Measurements from ENCODE around the gene VTI1A.

Gene VTI1A

GRCh38 chr10:112769081-112769480 lies 322.1 kb downstream of the VTI1A start:
- Histone ChIP-seq H3K27me3 (ENCODE audit: control insufficient read depth in 2 of 2, insufficient read depth in 2 of 2, low read length in 2 of 2) (no peaks in the 10 kb centered on the region), H3K36me3 (ENCODE audit: control insufficient read depth in 2 of 2, insufficient read depth in 2 of 2, low read length in 2 of 2) (no peaks in the 10 kb centered on the region), H3K9ac (ENCODE audit: low read depth in 1 of 2, low read length in 2 of 2) (no peak overlapping the region), H3K27ac (ENCODE audit: low read depth in 2 of 2, low read length in 2 of 2) (no peak overlapping the region), H3K9me3 (ENCODE audit: control insufficient read depth in 2 of 2, low read length in 2 of 2) (no peaks in the 10 kb centered on the region), H3K4me3 (ENCODE audit: low read length in 2 of 2) (no peak overlapping the region), H3K4me1 (ENCODE audit: control insufficient read depth in 2 of 2, insufficient read depth in 2 of 2, low read length in 2 of 2) (no peaks in the 10 kb centered on the region)

DNA sequence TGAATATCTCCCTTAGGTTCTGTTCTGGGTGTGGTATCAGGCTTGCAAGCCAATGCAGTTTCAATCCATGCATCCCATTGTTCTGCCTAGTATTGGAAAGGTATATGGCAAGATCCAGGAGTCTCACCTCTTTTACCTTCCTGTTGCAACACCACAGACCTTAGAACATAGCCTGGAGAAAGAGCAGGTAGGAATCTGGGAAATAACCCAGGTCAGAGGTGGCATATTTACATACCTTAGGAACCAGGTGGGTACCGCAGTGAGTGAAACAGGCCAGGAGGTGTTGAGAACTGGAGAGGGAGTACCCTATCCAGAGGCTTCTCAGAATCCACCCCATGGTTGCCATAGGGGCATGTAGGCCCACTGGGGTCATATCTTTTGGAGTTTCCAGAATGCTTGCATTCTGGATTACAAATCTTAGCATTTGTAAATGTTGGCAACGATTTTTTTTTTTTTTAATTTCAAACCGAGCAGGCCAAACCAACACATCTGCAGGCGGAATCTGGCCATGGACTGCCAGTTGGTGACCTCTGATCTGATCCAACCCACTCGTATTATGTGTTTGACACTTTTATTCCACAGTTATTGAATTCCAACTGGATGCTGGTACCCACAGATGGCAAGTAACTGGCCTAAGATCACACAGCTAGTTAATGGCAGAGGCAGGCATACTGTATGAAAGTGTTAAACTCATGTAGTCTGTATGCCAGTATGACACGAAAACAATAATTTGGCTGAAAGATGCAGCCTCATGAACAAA lies 322.8 kb downstream of the VTI1A start:
- H3K27ac ChIP-seq (ENCODE audit: low read depth in 2 of 2, low read length in 2 of 2), result no peak overlapping the region
- H3K4me1 ChIP-seq (ENCODE audit: control insufficient read depth in 2 of 2, insufficient read depth in 2 of 2, low read length in 2 of 2), result no peaks in the 10 kb centered on the region
- H3K4me3 ChIP-seq (ENCODE audit: low read length in 2 of 2), result no peak overlapping the region
- no peaks in the 10 kb centered on the region for H3K27me3 ChIP-seq (ENCODE audit: control insufficient read depth in 2 of 2, insufficient read depth in 2 of 2, low read length in 2 of 2)
- no peaks in the 10 kb centered on the region for H3K36me3 ChIP-seq (ENCODE audit: control insufficient read depth in 2 of 2, insufficient read depth in 2 of 2, low read length in 2 of 2)
- no peaks in the 10 kb centered on the region for H3K9me3 ChIP-seq (ENCODE audit: control insufficient read depth in 2 of 2, low read length in 2 of 2)
- H3K9ac ChIP-seq (ENCODE audit: low read depth in 1 of 2, low read length in 2 of 2), result no peak overlapping the region

GRCh38 chr10:112771733-112772132 lies 324.7 kb downstream of the VTI1A start:
- no peaks in the 10 kb centered on the region for H3K36me3 ChIP-seq (ENCODE audit: control insufficient read depth in 2 of 2, insufficient read depth in 2 of 2, low read length in 2 of 2)
- H3K4me1 ChIP-seq (ENCODE audit: control insufficient read depth in 2 of 2, insufficient read depth in 2 of 2, low read length in 2 of 2), result peaks cover 5 to 6% of the 10 kb centered on the region in 2 donors
- no peaks in the 10 kb centered on the region for H3K9me3 ChIP-seq (ENCODE audit: control insufficient read depth in 2 of 2, low read length in 2 of 2)
- no peak overlapping the region for H3K27ac ChIP-seq (ENCODE audit: low read depth in 2 of 2, low read length in 2 of 2)
- no peak overlapping the region for H3K9ac ChIP-seq (ENCODE audit: low read depth in 1 of 2, low read length in 2 of 2)
- H3K27me3 ChIP-seq (ENCODE audit: control insufficient read depth in 2 of 2, insufficient read depth in 2 of 2, low read length in 2 of 2), result no peaks in the 10 kb centered on the region
- no peak overlapping the region for H3K4me3 ChIP-seq (ENCODE audit: low read length in 2 of 2)

- Histone ChIP-seq H3K27ac (ENCODE audit: low read depth in 2 of 2, low read length in 2 of 2) (no peak overlapping the region), H3K4me3 (ENCODE audit: low read length in 2 of 2) (no peak overlapping the region), H3K36me3 (ENCODE audit: control insufficient read depth in 2 of 2, insufficient read depth in 2 of 2, low read length in 2 of 2) (no peaks in the 10 kb centered on the region), H3K9me3 (ENCODE audit: control insufficient read depth in 2 of 2, low read length in 2 of 2) (no peaks in the 10 kb centered on the region), H3K9ac (ENCODE audit: low read depth in 1 of 2, low read length in 2 of 2) (no peak overlapping the region), H3K27me3 (ENCODE audit: control insufficient read depth in 2 of 2, insufficient read depth in 2 of 2, low read length in 2 of 2) (no peaks in the 10 kb centered on the region), H3K4me1 (ENCODE audit: control insufficient read depth in 2 of 2, insufficient read depth in 2 of 2, low read length in 2 of 2) (peaks cover 5 to 6% of the 10 kb centered on the region in 2 donors)
These were observed 326.8 kb downstream of the VTI1A start for GRCh38 chr10:112773783-112774182.

- no peaks in the 10 kb centered on the region for H3K27me3 ChIP-seq (ENCODE audit: control insufficient read depth in 2 of 2, insufficient read depth in 2 of 2, low read length in 2 of 2)
- no peaks in the 10 kb centered on the region for H3K9me3 ChIP-seq (ENCODE audit: control insufficient read depth in 2 of 2, low read length in 2 of 2)
- no peak overlapping the region for H3K9ac ChIP-seq (ENCODE audit: low read depth in 1 of 2, low read length in 2 of 2)
- no peak overlapping the region for H3K4me3 ChIP-seq (ENCODE audit: low read length in 2 of 2)
- H3K4me1 ChIP-seq (ENCODE audit: control insufficient read depth in 2 of 2, insufficient read depth in 2 of 2, low read length in 2 of 2), result peaks cover 6 to 10% of the 10 kb centered on the region in 2 donors
- no peak overlapping the region for H3K27ac ChIP-seq (ENCODE audit: low read depth in 2 of 2, low read length in 2 of 2)
- H3K36me3 ChIP-seq (ENCODE audit: control insufficient read depth in 2 of 2, insufficient read depth in 2 of 2, low read length in 2 of 2), result no peaks in the 10 kb centered on the region
These were observed 327.2 kb downstream of the VTI1A start for GRCh38 chr10:112774210-112774609.

DNA sequence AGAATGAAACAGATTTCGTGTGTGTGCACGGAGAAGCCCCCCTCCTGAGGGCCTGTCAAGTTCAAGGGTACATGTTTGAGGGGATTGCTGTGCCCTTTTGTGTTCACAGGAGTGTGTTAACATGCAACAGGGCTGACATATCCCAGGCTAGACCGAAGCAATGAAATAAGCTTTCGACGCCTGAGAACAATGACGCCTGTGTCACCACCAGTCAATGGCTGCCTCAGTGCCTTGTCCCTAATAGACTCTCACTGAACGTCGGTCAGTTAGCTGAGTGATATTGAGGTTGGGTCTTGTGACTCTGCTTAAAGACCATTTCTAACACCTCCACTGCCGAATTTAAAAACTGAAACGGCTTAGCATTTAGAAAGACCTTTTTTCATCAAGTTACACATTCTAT lies 327.8 kb downstream of the VTI1A start:
- no peaks in the 10 kb centered on the region for H3K27me3 ChIP-seq (ENCODE audit: control insufficient read depth in 2 of 2, insufficient read depth in 2 of 2, low read length in 2 of 2)
- H3K9me3 ChIP-seq (ENCODE audit: control insufficient read depth in 2 of 2, low read length in 2 of 2), result no peaks in the 10 kb centered on the region
- H3K4me1 ChIP-seq (ENCODE audit: control insufficient read depth in 2 of 2, insufficient read depth in 2 of 2, low read length in 2 of 2), result peaks cover 6 to 15% of the 10 kb centered on the region in 2 donors

DNA sequence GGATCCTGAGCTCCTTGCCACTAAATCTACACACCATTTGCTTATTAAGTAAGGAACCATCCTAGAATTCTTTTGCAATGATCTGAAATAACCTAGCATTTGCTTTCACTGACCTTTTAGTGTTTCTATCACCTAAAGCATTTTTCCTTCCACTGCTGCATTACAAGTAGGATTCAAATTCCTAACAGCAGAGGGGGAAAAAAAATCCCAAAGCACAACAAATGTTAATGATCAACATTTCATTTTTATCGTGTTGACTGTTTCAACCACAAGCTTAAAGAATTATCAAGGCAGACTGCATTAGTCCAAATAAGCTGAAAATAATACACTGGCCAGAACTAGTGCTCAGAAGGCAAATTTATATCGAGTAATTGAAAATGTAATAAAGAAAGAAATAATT lies 328.4 kb downstream of the VTI1A start:
- Histone ChIP-seq H3K4me1 (ENCODE audit: control insufficient read depth in 2 of 2, insufficient read depth in 2 of 2, low read length in 2 of 2) (peaks cover 6 to 15% of the 10 kb centered on the region in 2 donors), H3K9me3 (ENCODE audit: control insufficient read depth in 2 of 2, low read length in 2 of 2) (no peaks in the 10 kb centered on the region), H3K27ac (ENCODE audit: low read depth in 2 of 2, low read length in 2 of 2) (no peak overlapping the region), H3K27me3 (ENCODE audit: control insufficient read depth in 2 of 2, insufficient read depth in 2 of 2, low read length in 2 of 2) (no peaks in the 10 kb centered on the region), H3K9ac (ENCODE audit: low read depth in 1 of 2, low read length in 2 of 2) (no peak overlapping the region), H3K4me3 (ENCODE audit: low read length in 2 of 2) (no peak overlapping the region), H3K36me3 (ENCODE audit: control insufficient read depth in 2 of 2, insufficient read depth in 2 of 2, low read length in 2 of 2) (no peaks in the 10 kb centered on the region)

More for the DNA sequence above, 327.8 kb downstream of the VTI1A start:
- Histone ChIP-seq H3K27ac (ENCODE audit: low read depth in 2 of 2, low read length in 2 of 2) (no peak overlapping the region), H3K36me3 (ENCODE audit: control insufficient read depth in 2 of 2, insufficient read depth in 2 of 2, low read length in 2 of 2) (no peaks in the 10 kb centered on the region), H3K4me3 (ENCODE audit: low read length in 2 of 2) (no peak overlapping the region), H3K9ac (ENCODE audit: low read depth in 1 of 2, low read length in 2 of 2) (no peak overlapping the region)

DNA sequence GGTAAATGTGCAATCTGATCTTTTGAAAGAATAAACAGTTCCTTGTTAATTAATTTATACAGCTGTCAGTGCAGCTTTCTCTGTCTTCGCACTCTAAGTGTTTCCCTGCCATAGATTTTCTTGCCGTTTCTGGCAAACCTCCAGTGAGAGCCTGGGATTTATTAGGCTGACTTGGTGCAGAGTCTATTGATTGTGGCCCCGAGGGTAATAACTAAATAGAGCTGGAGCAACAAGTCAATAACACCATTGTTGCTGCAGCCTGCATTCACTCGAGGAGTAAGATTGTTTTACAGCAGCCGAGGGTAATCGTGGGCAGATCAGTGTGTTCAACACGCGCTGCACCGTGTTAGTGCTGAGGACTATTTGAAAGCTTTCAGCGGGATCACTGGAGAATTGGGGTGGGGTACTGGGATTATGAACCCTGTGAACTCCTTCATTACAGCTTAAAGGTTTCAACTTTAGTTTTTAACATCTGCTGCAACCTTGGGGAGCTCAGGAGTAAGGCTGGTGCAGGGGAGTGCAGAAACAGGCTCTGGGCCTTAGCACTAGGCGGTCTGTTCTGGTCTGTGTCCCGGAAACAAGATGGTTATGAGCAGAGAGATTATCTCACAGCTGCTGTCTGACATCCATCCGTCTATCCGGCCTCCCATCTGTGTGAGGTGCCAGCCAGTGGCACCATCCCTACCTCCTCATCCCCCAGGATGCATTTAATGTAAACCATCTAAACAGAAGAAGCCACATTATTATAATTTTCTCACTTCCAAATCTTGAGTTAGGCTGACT lies 329.1 kb downstream of the VTI1A start:
- Histone ChIP-seq H3K4me3 (ENCODE audit: low read length in 2 of 2) (no peak overlapping the region), H3K4me1 (ENCODE audit: control insufficient read depth in 2 of 2, insufficient read depth in 2 of 2, low read length in 2 of 2) (peaks cover 6 to 15% of the 10 kb centered on the region in 2 donors), H3K9me3 (ENCODE audit: control insufficient read depth in 2 of 2, low read length in 2 of 2) (no peaks in the 10 kb centered on the region), H3K9ac (ENCODE audit: low read depth in 1 of 2, low read length in 2 of 2) (no peak overlapping the region), H3K27ac (ENCODE audit: low read depth in 2 of 2, low read length in 2 of 2) (no peak overlapping the region), H3K36me3 (ENCODE audit: control insufficient read depth in 2 of 2, insufficient read depth in 2 of 2, low read length in 2 of 2) (no peaks in the 10 kb centered on the region), H3K27me3 (ENCODE audit: control insufficient read depth in 2 of 2, insufficient read depth in 2 of 2, low read length in 2 of 2) (no peaks in the 10 kb centered on the region)

DNA sequence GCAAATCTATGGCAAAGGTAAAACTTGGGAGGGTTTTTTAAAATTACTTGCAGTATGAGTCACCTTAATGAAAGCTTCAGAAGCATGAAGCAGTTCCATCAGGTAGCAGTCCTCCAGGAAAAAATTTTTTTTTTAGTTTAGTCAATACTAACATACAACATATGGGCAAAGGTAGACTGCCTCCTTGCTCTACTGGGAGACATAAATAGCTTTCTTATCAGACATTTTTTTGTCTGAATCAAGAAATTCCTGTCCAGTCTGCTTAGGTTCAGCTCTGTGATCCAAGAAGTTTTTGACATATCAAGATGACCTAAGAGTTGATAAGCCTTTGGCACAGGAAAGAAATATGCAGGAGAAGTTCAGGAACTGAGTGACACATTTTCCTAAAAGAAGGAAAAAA lies 331.6 kb downstream of the VTI1A start:
- no peaks in the 10 kb centered on the region for H3K27me3 ChIP-seq (ENCODE audit: control insufficient read depth in 2 of 2, insufficient read depth in 2 of 2, low read length in 2 of 2)
- H3K4me1 ChIP-seq (ENCODE audit: control insufficient read depth in 2 of 2, insufficient read depth in 2 of 2, low read length in 2 of 2), result peaks cover 6 to 18% of the 10 kb centered on the region in 2 donors
- no peak overlapping the region for H3K27ac ChIP-seq (ENCODE audit: low read depth in 2 of 2, low read length in 2 of 2)
- H3K4me3 ChIP-seq (ENCODE audit: low read length in 2 of 2), result no peak overlapping the region
- H3K36me3 ChIP-seq (ENCODE audit: control insufficient read depth in 2 of 2, insufficient read depth in 2 of 2, low read length in 2 of 2), result no peaks in the 10 kb centered on the region
- H3K9me3 ChIP-seq (ENCODE audit: control insufficient read depth in 2 of 2, low read length in 2 of 2), result no peaks in the 10 kb centered on the region
- no peak overlapping the region for H3K9ac ChIP-seq (ENCODE audit: low read depth in 1 of 2, low read length in 2 of 2)

GRCh38 chr10:112779025-112779770 lies 332.2 kb downstream of the VTI1A start:
- H3K27me3 ChIP-seq (ENCODE audit: control insufficient read depth in 2 of 2, insufficient read depth in 2 of 2, low read length in 2 of 2), result no peaks in the 10 kb centered on the region
- H3K27ac ChIP-seq (ENCODE audit: low read depth in 2 of 2, low read length in 2 of 2), result no peak overlapping the region
- no peaks in the 10 kb centered on the region for H3K9me3 ChIP-seq (ENCODE audit: control insufficient read depth in 2 of 2, low read length in 2 of 2)
- peaks cover 6 to 21% of the 10 kb centered on the region in 2 donors for H3K4me1 ChIP-seq (ENCODE audit: control insufficient read depth in 2 of 2, insufficient read depth in 2 of 2, low read length in 2 of 2)
- H3K4me3 ChIP-seq (ENCODE audit: low read length in 2 of 2), result no peak overlapping the region
- H3K36me3 ChIP-seq (ENCODE audit: control insufficient read depth in 2 of 2, insufficient read depth in 2 of 2, low read length in 2 of 2), result no peaks in the 10 kb centered on the region
- H3K9ac ChIP-seq (ENCODE audit: low read depth in 1 of 2, low read length in 2 of 2), result no peak overlapping the region
